Esophagus squamous epithelium (tissue), 5 donors: ENCODE data around the gene LYRM7. TPM values are rescaled to one million over a fixed set of nuclear protein-coding genes. Genes with fewer than 3 reads are reported as not detected.
"Not testable (repeated sequence)": the region's sequence is repeated elsewhere in the genome, so short reads cannot be mapped to it uniquely, and the experiment has no call there.

Experiments
- DNase-seq: peaks from one replicate; lab custom pipeline; 2025; lab: John Stamatoyannopoulos, UW
- H3K27ac ChIP-seq, 4 donors: fragments of 200-600 bp; sonication (generic); one replicate each; pipeline ENCODE4 v1.5.1; 2016 to 2019; ENCODE audit warnings: mild to moderate bottlenecking in 1 of 4
- H3K27me3 ChIP-seq, 4 donors: fragments of 200-600 bp; sonication (generic); 1 replicate in 3 of 4; 2 replicates in 1 of 4; pipeline versions ENCODE4 v1.5.1 to v1.6.0; 2017 to 2021; ENCODE audit warnings: antibody characterized with exemption in 1 of 4
- H3K36me3 ChIP-seq, 3 donors: fragments of 200-600 bp; sonication (generic); one replicate each; pipeline ENCODE4 v1.5.1; 2016 to 2019
- H3K4me1 ChIP-seq, 3 donors: fragments of 200-600 bp; sonication (generic); one replicate each; pipeline ENCODE4 v1.5.1; 2017 to 2019
- H3K4me3 ChIP-seq, 4 donors: fragments of 200-600 bp; sonication (generic); 1 replicate in 3 of 4; 2 replicates in 1 of 4; pipeline ENCODE4 v1.5.1; 2016 to 2019; ENCODE audit warnings: mild to moderate bottlenecking in 2 of 4, moderate library complexity in 1 of 4
- H3K9me3 ChIP-seq, 3 donors: fragments of 200-600 bp; sonication (generic); one replicate each; pipeline ENCODE4 v1.5.1; 2016 to 2019
- POLR2A ChIP-seq, 4 donors: fragments of 450-650 bp; IDR thresholded peaks; one replicate each; pipeline ENCODE4 v1.6.1; 2017; ENCODE audit warnings: antibody characterized with exemption in 4 of 4, mild to moderate bottlenecking in 4 of 4, moderate library complexity in 3 of 4
- WGBS, 2 donors: methylation state at CpG; one replicate each; pipeline ENCODE4 v1.1.5; 2018; 5-methylcytosine and 5-hydroxymethylcytosine counted together
- intact Hi-C: fragments of 100-400 bp; cut with DNase I; formaldehyde crosslinking; loops from one replicate; pipeline ENCODE4 v1.15.0; 2022
- total RNA-seq, 4 donors: library from RNA; depleted of rRNA; stranded (reverse); fragments of >200 nt; gene quantifications; one replicate each; pipeline ENCODE4 v1.1.0, GENCODE V29; 2016
- TF ChIP-seq, protein P1 (sequence below), 6 experiments: fragments of 450-650 bp in 4 of 6; fragments of 200-600 bp in 2 of 6; sonication (generic) in 2 of 6; IDR thresholded peaks; one replicate each; pipeline ENCODE4 v1.5.1; 2016 to 2019; ENCODE audit warnings: antibody characterized with exemption in 6 of 6, mild to moderate bottlenecking in 4 of 6, moderate library complexity in 4 of 6
- donor health status: DM: yes; HTN: yes; CAD: no.

LYRM7 gene
- total RNA-seq = 1 to 10 TPM; 4.1 to 9.3 (median 6.4) TPM

- Histone ChIP-seq H3K4me3 (peak within 1 kb of the TSS; percentile 37 to 80 (median 65)), H3K9me3 (no peaks in the 10 kb centered on the region), H3K27ac (peak within 1 kb of the TSS; percentile 68 to 91 (median 88)), H3K27me3 (no peaks in the 10 kb centered on the region), H3K4me1 (peaks cover 4 to 23% (median 15%) of the 10 kb centered on the region in 3 donors), H3K36me3 (no peaks in the 10 kb centered on the region)
- TF ChIP-seq, protein P1, sequence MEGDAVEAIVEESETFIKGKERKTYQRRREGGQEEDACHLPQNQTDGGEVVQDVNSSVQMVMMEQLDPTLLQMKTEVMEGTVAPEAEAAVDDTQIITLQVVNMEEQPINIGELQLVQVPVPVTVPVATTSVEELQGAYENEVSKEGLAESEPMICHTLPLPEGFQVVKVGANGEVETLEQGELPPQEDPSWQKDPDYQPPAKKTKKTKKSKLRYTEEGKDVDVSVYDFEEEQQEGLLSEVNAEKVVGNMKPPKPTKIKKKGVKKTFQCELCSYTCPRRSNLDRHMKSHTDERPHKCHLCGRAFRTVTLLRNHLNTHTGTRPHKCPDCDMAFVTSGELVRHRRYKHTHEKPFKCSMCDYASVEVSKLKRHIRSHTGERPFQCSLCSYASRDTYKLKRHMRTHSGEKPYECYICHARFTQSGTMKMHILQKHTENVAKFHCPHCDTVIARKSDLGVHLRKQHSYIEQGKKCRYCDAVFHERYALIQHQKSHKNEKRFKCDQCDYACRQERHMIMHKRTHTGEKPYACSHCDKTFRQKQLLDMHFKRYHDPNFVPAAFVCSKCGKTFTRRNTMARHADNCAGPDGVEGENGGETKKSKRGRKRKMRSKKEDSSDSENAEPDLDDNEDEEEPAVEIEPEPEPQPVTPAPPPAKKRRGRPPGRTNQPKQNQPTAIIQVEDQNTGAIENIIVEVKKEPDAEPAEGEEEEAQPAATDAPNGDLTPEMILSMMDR (IDR thresholded peaks at IDR 0.05) = peak in 1 of 6 experiments; percentile 21
- peak in 3 of 4 donors; percentile 51 to 76 (median 68) for TF ChIP-seq POLR2A (IDR thresholded peaks at IDR 0.05)
- WGBS, 2 donors = 0 to 1% methylated on average over 23 to 40 of the region's 42 CpGs
- intact Hi-C loops = no loop called here
- peak; percentile 91 for DNase-seq
These were observed at the start of gene LYRM7 for GRCh38 chr5:131170540-131171275. LYRM7 (plus strand) TSS chr5:131170944; CDS start chr5:131171021, 77 bp downstream.

- intact Hi-C loops = not testable (repeated sequence)
These were observed 43.5 kb upstream of the LYRM7 start for GRCh38 chr5:131127244-131127643.

GRCh38 chr5:131129306-131129705 is 41.4 kb upstream of the LYRM7 start:
- Histone ChIP-seq H3K27me3 (no peaks in the 10 kb centered on the region), H3K36me3 (no peaks in the 10 kb centered on the region), H3K4me1 (no peaks in the 10 kb centered on the region), H3K27ac (no peak overlapping the region), H3K4me3 (no peak overlapping the region), H3K9me3 (peaks cover 0 to 9% (median 0%) of the 10 kb centered on the region in 3 donors)
- intact Hi-C loops = no loop called here
- DNase-seq = no peak
- TF ChIP-seq, protein P1 (IDR thresholded peaks at IDR 0.05) = no peak
- no peak for TF ChIP-seq POLR2A (IDR thresholded peaks at IDR 0.05)
- 86 to 88% methylated on average over 4 of the region's 4 CpGs for WGBS, 2 donors

More at GRCh38 chr5:131127244-131127643, 43.5 kb upstream of the LYRM7 start:
- DNase-seq, H3K27ac ChIP-seq, H3K4me3 ChIP-seq, H3K27me3 ChIP-seq, H3K4me1 ChIP-seq, H3K36me3 ChIP-seq: not testable (repeated sequence)
- 85 to 100% methylated on average over 1 to 2 of the region's 2 CpGs for WGBS, 2 donors
- peaks cover 0 to 18% (median 0%) of the 10 kb centered on the region in 3 donors for H3K9me3 ChIP-seq

- H3K4me1 ChIP-seq, H3K27me3 ChIP-seq, H3K36me3 ChIP-seq, H3K4me3 ChIP-seq, DNase-seq, intact Hi-C loops, H3K27ac ChIP-seq, H3K9me3 ChIP-seq: not testable (repeated sequence)
- 90 to 100% methylated on average over 1 of the region's 2 CpGs for WGBS, 2 donors
These were observed 37.7 kb upstream of the LYRM7 start for GRCh38 chr5:131133091-131133490.

GRCh38 chr5:131138406-131138805 is 32.3 kb upstream of the LYRM7 start:
- DNase-seq, H3K27me3 ChIP-seq, H3K9me3 ChIP-seq, intact Hi-C loops, H3K4me3 ChIP-seq, H3K27ac ChIP-seq, H3K36me3 ChIP-seq, H3K4me1 ChIP-seq: not testable (repeated sequence)
- 73% methylated on average over 5 of the region's 5 CpGs; no CpG with 5 or more reads in 1 of the 2 donors for WGBS, 2 donors

GRCh38 chr5:131139321-131139720 is 31.4 kb upstream of the LYRM7 start:
- no peaks in the 10 kb centered on the region for H3K4me1 ChIP-seq
- H3K27ac ChIP-seq = no peak overlapping the region
- no peak overlapping the region for H3K4me3 ChIP-seq
- H3K27me3 ChIP-seq = no peaks in the 10 kb centered on the region
- TF ChIP-seq, protein P1 (IDR thresholded peaks at IDR 0.05) = no peak
- no peak for TF ChIP-seq POLR2A (IDR thresholded peaks at IDR 0.05)
- H3K36me3 ChIP-seq = no peaks in the 10 kb centered on the region
- H3K9me3 ChIP-seq = no peaks in the 10 kb centered on the region
- DNase-seq = no peak
- intact Hi-C loops = no loop called here
- 88 to 91% methylated on average over 2 of the region's 2 CpGs for WGBS, 2 donors
